HL-60 (cell line): ENCODE measurements around the gene MT1B.
A peak's percentile ranks its signal among the peaks of the same experiment; 100 is the strongest.

Experiments used
- DNase-seq, 2 experiments: peaks; one replicate each; pipeline ENCODE4 v3.0.0-alpha.2; 2010 to 2020; ENCODE audit warnings: low read depth in 1 of 2, low spot score in 1 of 2
- H3K27ac ChIP-seq: fragments of 250-450 bp; sonication (Bioruptor Pico); replicated peaks from 2 replicates; pipeline ENCODE4 v1.5.1; 2020; ENCODE audit warnings: mild to moderate bottlenecking, moderate library complexity
- H3K27me3 ChIP-seq: fragments of 250-450 bp; sonication (Bioruptor Pico); 2 replicates; pipeline ENCODE4 v1.5.1; 2021; ENCODE audit warnings: mild to moderate bottlenecking, moderate library complexity; ENCODE audit not compliant: insufficient read depth, poor library complexity, severe bottlenecking
- H3K4me3 ChIP-seq: replicated peaks from 2 replicates; pipeline ENCODE4 v1.5.1; 2011; ENCODE audit warnings: mild to moderate bottlenecking, control low read depth, low read length; ENCODE audit not compliant: insufficient read depth
- GABPA ChIP-seq: IDR thresholded peaks from 2 replicates; pipeline ENCODE4 v1.6.1; 2012; ENCODE audit warnings: low read depth
- POLR2AphosphoS5 ChIP-seq: IDR thresholded peaks from 2 replicates; pipeline ENCODE4 v1.6.1; 2012; ENCODE audit warnings: low read depth
- SPI1 ChIP-seq: IDR thresholded peaks from 2 replicates; pipeline ENCODE4 v1.6.1; 2012; ENCODE audit warnings: low read depth, mild to moderate bottlenecking, borderline replicate concordance
- TF ChIP-seq, protein P1 (sequence below): IDR thresholded peaks from one replicate; pipeline ENCODE4 v1.5.1; 2011; ENCODE audit warnings: low read length, control low read depth, inconsistent platforms; ENCODE audit not compliant: insufficient read depth
- TF ChIP-seq, protein P2 (sequence below): IDR thresholded peaks from 2 replicates; pipeline ENCODE4 v1.6.1; 2012; ENCODE audit warnings: low read depth; ENCODE audit not compliant: insufficient replicate concordance

MT1B gene

DNA sequence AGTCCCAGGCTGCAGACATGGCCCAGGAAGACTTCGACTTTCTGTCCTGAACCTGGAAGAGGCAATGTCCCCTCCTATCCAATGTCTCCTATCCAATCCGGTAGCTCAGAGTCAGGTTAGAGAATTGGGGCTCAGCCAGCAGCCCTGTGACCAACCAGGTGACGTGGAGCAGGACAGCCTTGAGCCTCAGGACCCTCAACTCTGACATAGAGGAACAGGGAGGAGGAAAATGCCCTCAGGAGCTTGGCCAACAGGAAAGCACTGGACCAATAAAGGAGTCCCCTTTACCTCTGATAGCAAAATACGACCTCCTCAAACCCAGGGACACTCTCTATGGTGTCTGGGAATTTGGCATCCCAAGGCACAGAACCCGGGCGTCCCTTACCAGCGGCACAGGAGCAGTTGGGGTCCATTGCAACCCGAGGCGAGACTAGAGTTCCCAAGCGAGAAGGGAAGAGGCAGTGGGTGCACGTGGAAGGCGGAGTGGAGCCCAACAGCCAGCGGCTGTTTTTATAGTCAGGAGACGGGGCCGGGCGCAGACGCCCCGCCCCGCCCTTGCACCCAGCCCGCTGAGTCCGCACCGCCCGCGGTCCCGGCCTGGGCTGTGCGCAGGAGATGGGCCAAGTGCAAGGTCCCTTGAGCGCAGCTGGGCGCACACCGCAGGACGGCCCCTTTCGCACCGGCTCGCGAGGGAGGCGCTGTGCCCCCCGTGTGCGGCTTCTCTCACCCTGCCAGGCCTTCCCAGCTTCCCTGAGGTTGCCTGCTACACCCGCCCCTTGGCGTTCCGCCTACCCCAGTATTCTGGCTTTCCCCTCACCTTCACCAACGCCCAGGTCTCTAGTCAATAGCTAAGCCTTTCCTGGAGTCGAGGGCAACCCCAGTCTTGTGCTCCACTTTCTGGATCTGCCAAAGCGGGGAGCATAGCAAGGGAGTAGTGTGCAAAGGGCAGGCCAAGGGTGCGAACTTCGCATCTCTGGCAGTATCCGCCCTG, 16.2 kb downstream of the MT1B start, which contains the start of gene MT1G:
Gene MT1G (minus strand): TSS at position 485 of the 991 bp plus-strand sequence. CDS start 72 bp downstream, at position 413.
- DNase-seq = peak; percentile 42 to 44
- Histone ChIP-seq H3K4me3 (peak within 1 kb of the TSS; percentile 33), H3K27ac (no peak within 1 kb of the TSS), H3K27me3 (peaks cover 49% of the 10 kb centered on the region)
- TF ChIP-seq, protein P1, sequence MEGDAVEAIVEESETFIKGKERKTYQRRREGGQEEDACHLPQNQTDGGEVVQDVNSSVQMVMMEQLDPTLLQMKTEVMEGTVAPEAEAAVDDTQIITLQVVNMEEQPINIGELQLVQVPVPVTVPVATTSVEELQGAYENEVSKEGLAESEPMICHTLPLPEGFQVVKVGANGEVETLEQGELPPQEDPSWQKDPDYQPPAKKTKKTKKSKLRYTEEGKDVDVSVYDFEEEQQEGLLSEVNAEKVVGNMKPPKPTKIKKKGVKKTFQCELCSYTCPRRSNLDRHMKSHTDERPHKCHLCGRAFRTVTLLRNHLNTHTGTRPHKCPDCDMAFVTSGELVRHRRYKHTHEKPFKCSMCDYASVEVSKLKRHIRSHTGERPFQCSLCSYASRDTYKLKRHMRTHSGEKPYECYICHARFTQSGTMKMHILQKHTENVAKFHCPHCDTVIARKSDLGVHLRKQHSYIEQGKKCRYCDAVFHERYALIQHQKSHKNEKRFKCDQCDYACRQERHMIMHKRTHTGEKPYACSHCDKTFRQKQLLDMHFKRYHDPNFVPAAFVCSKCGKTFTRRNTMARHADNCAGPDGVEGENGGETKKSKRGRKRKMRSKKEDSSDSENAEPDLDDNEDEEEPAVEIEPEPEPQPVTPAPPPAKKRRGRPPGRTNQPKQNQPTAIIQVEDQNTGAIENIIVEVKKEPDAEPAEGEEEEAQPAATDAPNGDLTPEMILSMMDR = no peak
- TF ChIP-seq SPI1 = no peak
- TF ChIP-seq, protein P2, sequence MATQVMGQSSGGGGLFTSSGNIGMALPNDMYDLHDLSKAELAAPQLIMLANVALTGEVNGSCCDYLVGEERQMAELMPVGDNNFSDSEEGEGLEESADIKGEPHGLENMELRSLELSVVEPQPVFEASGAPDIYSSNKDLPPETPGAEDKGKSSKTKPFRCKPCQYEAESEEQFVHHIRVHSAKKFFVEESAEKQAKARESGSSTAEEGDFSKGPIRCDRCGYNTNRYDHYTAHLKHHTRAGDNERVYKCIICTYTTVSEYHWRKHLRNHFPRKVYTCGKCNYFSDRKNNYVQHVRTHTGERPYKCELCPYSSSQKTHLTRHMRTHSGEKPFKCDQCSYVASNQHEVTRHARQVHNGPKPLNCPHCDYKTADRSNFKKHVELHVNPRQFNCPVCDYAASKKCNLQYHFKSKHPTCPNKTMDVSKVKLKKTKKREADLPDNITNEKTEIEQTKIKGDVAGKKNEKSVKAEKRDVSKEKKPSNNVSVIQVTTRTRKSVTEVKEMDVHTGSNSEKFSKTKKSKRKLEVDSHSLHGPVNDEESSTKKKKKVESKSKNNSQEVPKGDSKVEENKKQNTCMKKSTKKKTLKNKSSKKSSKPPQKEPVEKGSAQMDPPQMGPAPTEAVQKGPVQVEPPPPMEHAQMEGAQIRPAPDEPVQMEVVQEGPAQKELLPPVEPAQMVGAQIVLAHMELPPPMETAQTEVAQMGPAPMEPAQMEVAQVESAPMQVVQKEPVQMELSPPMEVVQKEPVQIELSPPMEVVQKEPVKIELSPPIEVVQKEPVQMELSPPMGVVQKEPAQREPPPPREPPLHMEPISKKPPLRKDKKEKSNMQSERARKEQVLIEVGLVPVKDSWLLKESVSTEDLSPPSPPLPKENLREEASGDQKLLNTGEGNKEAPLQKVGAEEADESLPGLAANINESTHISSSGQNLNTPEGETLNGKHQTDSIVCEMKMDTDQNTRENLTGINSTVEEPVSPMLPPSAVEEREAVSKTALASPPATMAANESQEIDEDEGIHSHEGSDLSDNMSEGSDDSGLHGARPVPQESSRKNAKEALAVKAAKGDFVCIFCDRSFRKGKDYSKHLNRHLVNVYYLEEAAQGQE = no peak
- TF ChIP-seq GABPA = no peak
- TF ChIP-seq POLR2AphosphoS5 = no peak

DNA sequence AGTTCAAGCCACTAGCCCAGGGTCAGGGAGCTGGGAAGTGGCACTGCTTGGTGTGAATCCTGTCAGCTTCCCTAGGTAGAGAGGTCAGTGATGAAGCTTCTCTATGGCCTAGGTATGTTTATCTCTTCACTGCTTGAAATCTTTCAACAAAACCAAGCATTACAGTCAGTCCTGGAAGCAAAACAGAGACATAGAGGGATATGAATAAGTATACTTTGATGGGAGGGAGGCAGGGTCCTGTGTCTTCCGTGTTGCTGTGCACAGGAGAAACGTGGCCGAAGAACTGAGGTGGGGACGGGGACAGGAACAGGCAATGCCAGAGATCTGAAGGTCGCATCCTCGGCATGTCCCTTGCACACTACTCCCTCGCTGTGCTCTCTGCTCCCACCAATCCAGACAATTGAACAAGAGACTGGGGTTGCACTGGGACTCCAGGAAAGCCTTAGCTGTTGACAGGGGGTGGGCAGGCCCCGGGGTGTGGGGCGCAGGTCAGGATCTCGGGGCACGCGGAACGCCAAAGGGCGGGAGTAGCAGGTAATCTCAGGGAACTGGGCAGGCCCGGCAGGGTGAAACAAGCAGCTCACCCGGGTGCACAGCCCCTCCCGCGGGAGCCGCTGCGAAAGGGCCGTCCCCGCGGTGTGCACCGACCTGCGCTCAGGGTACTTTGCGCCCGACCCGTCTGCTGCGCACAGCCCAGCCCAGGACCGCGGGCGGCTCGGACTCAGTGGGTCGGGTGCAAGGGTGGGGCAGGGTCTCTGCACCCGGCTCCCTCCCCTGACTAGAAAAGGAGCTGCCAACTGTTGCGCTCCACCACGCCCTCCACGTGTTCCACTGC, 17.5 kb downstream of the MT1B start, which contains the start of gene MT1H:
Gene MT1H (plus strand): TSS at position 810 of the 835 bp plus-strand sequence. CDS start 71 bp downstream, outside the sequence.
- Histone ChIP-seq H3K27me3 (peaks cover 45% of the 10 kb centered on the region), H3K4me3 (no peak within 1 kb of the TSS), H3K27ac (no peak within 1 kb of the TSS)
- TF ChIP-seq, protein P2 = no peak
- no peak for DNase-seq

DNA sequence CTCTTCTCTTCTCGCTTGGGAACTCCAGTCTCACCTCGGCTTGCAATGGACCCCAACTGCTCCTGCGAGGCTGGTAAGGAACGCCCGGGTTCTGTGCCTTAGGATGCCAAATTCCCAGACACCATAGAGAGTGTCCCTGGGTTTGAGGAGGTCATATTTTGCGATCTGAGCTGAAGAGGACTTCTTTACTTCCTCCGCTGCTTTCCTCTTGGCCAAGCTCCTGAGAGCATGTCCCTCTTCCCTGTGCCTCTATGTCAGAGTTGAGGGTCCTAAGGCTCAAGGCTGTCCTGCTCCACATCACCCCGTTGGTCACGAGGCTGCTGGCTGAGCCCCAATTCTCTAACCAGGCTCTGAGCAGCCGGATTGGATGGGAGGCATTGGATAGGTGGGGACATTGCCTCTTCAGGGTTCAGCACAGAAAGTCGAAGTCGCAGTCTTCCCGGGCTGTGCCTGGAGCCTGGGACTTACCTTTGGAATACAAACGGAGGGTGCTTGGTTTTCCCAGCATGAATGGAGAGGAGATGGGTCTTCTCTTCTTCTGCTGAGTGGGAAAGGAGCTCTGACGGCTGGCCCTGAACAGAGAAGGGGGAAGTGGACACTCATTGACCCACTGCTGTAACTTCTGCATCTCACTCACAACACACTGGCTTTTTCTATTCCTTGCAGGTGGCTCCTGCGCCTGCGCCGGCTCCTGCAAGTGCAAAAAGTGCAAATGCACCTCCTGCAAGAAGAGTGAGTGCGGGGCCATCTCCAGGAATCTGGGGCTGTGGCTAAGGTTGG, 18.3 kb downstream of the MT1B start:
- H3K27ac ChIP-seq = no peak overlapping the region
- DNase-seq = peak in 1 of 2 experiments; percentile 13
- H3K4me3 ChIP-seq = no peak overlapping the region
- peaks cover 45% of the 10 kb centered on the region for H3K27me3 ChIP-seq
- TF ChIP-seq, protein P1 = no peak
- no peak for TF ChIP-seq POLR2AphosphoS5
- TF ChIP-seq SPI1 = peak; percentile 43
- TF ChIP-seq GABPA = no peak
- TF ChIP-seq, protein P2 = no peak
